Liver (tissue), 9 donors: ENCODE measurements around the gene FRMPD1. TPM values are rescaled to one million over a fixed set of nuclear protein-coding genes. Genes with fewer than 3 reads are reported as not detected.

Experiments
- DNase-seq: peaks from one replicate; pipeline ENCODE4 v3.0.0-alpha.2; 2017; ENCODE audit warnings: low spot score
- H3K27ac ChIP-seq, 2 donors: one replicate each; pipeline ENCODE4 v1.7.0; 2013; ENCODE audit warnings: inconsistent platforms in 2 of 2, low read length in 2 of 2, control low read depth in 1 of 2, low read depth in 1 of 2, mild to moderate bottlenecking in 1 of 2
- H3K27me3 ChIP-seq, 4 donors: one replicate each; pipeline versions ENCODE4 v1.6.1 to v1.7.0; 2013; ENCODE audit warnings: low read length in 3 of 4, inconsistent platforms in 1 of 4, mild to moderate bottlenecking in 1 of 4, moderate library complexity in 1 of 4; ENCODE audit not compliant: control insufficient read depth in 4 of 4, insufficient read depth in 4 of 4
- H3K36me3 ChIP-seq, 4 donors: one replicate each; pipeline versions ENCODE4 v1.6.1 to v1.7.0; 2013; ENCODE audit warnings: low read length in 3 of 4, mild to moderate bottlenecking in 3 of 4, low read depth in 1 of 4, moderate library complexity in 1 of 4; ENCODE audit not compliant: control insufficient read depth in 4 of 4, insufficient read depth in 3 of 4
- H3K4me1 ChIP-seq, 4 donors: one replicate each; pipeline versions ENCODE4 v1.6.1 to v1.7.0; 2013; ENCODE audit warnings: low read length in 3 of 4, mild to moderate bottlenecking in 3 of 4, moderate library complexity in 1 of 4; ENCODE audit not compliant: control insufficient read depth in 4 of 4, insufficient read depth in 4 of 4
- H3K4me3 ChIP-seq, 3 donors: one replicate each; pipeline versions ENCODE4 v1.6.1 to v1.7.0; 2013; ENCODE audit warnings: low read length in 3 of 3, control low read depth in 1 of 3, low read depth in 1 of 3, mild to moderate bottlenecking in 1 of 3
- H3K9ac ChIP-seq, 2 donors: one replicate each; pipeline ENCODE4 v1.7.0; 2013; ENCODE audit warnings: low read length in 2 of 2, mild to moderate bottlenecking in 2 of 2, moderate library complexity in 2 of 2, control low read depth in 1 of 2, low read depth in 1 of 2
- H3K9me3 ChIP-seq, 4 donors: one replicate each; pipeline versions ENCODE4 v1.6.1 to v1.7.0; 2013; ENCODE audit warnings: low read length in 3 of 4; ENCODE audit not compliant: control insufficient read depth in 4 of 4
- ATF3 ChIP-seq: IDR thresholded peaks from 2 replicates; pipeline ENCODE4 v1.6.1; 2016; ENCODE audit warnings: antibody characterized with exemption
- CTCF ChIP-seq: fragments of 150-350 bp; IDR thresholded peaks from 2 replicates; pipeline ENCODE4 v1.5.1; 2017; ENCODE audit warnings: improper control_type of control experiment, low read depth, low read length; ENCODE audit not compliant: missing input control
- FOXA1 ChIP-seq: IDR thresholded peaks from 2 replicates; pipeline ENCODE4 v1.6.1; 2016; ENCODE audit warnings: antibody characterized with exemption
- GABPA ChIP-seq, 2 donors: IDR thresholded peaks in 1 of 2; conservative IDR thresholded peaks in 1 of 2; 2 replicates each; pipeline ENCODE4 v1.6.1; 2016; ENCODE audit warnings: antibody characterized with exemption in 2 of 2, mild to moderate bottlenecking in 1 of 2, moderate library complexity in 1 of 2
- HNF4A ChIP-seq, 2 donors: conservative IDR thresholded peaks; 2 replicates each; pipeline ENCODE4 v1.6.1; 2016; ENCODE audit warnings: antibody characterized with exemption in 2 of 2, mild to moderate bottlenecking in 2 of 2
- HNF4G ChIP-seq: IDR thresholded peaks from 2 replicates; pipeline ENCODE4 v1.6.1; 2016; ENCODE audit warnings: antibody characterized with exemption
- JUND ChIP-seq, 2 donors: IDR thresholded peaks; 2 replicates each; pipeline ENCODE4 v1.6.1; 2016; ENCODE audit warnings: antibody characterized with exemption in 2 of 2
- MAX ChIP-seq: IDR thresholded peaks from 2 replicates; pipeline ENCODE4 v1.6.1; 2016; ENCODE audit warnings: antibody characterized with exemption
- NR2F2 ChIP-seq: IDR thresholded peaks from 2 replicates; pipeline ENCODE4 v1.6.1; 2016; ENCODE audit warnings: antibody characterized with exemption
- RAD21 ChIP-seq, 2 donors: IDR thresholded peaks; 2 replicates each; pipeline ENCODE4 v1.6.1; 2016; ENCODE audit warnings: antibody characterized with exemption in 2 of 2, mild to moderate bottlenecking in 2 of 2
- REST ChIP-seq: IDR thresholded peaks from 2 replicates; pipeline ENCODE4 v1.6.1; 2016; ENCODE audit warnings: antibody characterized with exemption, mild to moderate bottlenecking
- RXRA ChIP-seq, 2 donors: IDR thresholded peaks; 2 replicates each; pipeline ENCODE4 v1.6.1; 2017 to 2018; ENCODE audit warnings: antibody characterized with exemption in 2 of 2, mild to moderate bottlenecking in 1 of 2
- SP1 ChIP-seq: IDR thresholded peaks from 2 replicates; pipeline ENCODE4 v1.6.1; 2018; ENCODE audit warnings: antibody characterized with exemption, mild to moderate bottlenecking
- TAF1 ChIP-seq: conservative IDR thresholded peaks from 2 replicates; pipeline ENCODE4 v1.6.1; 2016; ENCODE audit warnings: antibody characterized with exemption, mild to moderate bottlenecking
- YY1 ChIP-seq: IDR thresholded peaks from 2 replicates; pipeline ENCODE4 v1.6.1; 2016; ENCODE audit warnings: antibody characterized with exemption, mild to moderate bottlenecking
- ZBTB33 ChIP-seq: IDR thresholded peaks from 2 replicates; pipeline ENCODE4 v1.6.1; 2016; ENCODE audit warnings: antibody characterized with exemption
- WGBS: extraction: QIAGEN DNeasy Blood & Tissue Kit; methylation state at CpG from one replicate; pipeline ENCODE4 v1.1.7; 2013; 5-methylcytosine and 5-hydroxymethylcytosine counted together
- polyA plus RNA-seq, 2 donors: library from polyadenylated mRNA; stranded (reverse) in 1 of 2; unstranded in 1 of 2; fragments of 200-250 nt in 1 of 2; fragments of >200 nt in 1 of 2; fragmentation: Nextera tagmentation in 1 of 2; extraction: Ambion mirVana in 1 of 2; gene quantifications; one replicate each; pipeline versions ENCODE4 v1.2.1 to v1.2.3, GENCODE V29; 2013 to 2015
- total RNA-seq, 2 donors: library from RNA; depleted of rRNA; stranded (reverse); fragments of >200 nt; gene quantifications; one replicate each; pipeline ENCODE4 v1.2.3, GENCODE V29; 2014
- donor health status: healthy.
- donor health status: healthy.
- donor health status: healthy.
- donor health status: healthy.
- donor health status: healthy.

The FRMPD1 gene
- total and polyA plus RNA-seq, 4 donors, result 0.06 to 1.8 (median 0.17) TPM

- no peaks in the 10 kb centered on the region for H3K36me3 ChIP-seq
- no peak for TF ChIP-seq RXRA (IDR thresholded peaks at IDR 0.05)
- H3K4me3 ChIP-seq, result no peak overlapping the region
- no peaks in the 10 kb centered on the region for H3K9me3 ChIP-seq
- no peak for DNase-seq
- H3K9ac ChIP-seq, result no peak overlapping the region
- no peaks in the 10 kb centered on the region for H3K27me3 ChIP-seq
- no peak overlapping the region for H3K27ac ChIP-seq
- no peaks in the 10 kb centered on the region for H3K4me1 ChIP-seq
These were observed 7.5 kb upstream of the FRMPD1 start for GRCh38 chr9:37643214-37643613.

- Histone ChIP-seq H3K27me3 (no peaks in the 10 kb centered on the region), H3K4me3 (no peak overlapping the region), H3K36me3 (no peaks in the 10 kb centered on the region), H3K4me1 (peaks cover 0 to 3% (median under 1%) of the 10 kb centered on the region in 4 donors), H3K9me3 (no peaks in the 10 kb centered on the region), H3K27ac (no peak overlapping the region), H3K9ac (no peak overlapping the region)
- DNase-seq, result no peak
- 63% methylated on average over 5 of the region's 5 CpGs for whole genome bisulfite sequencing
- TF ChIP-seq RXRA (IDR thresholded peaks at IDR 0.05), result no peak
- TF ChIP-seq NR2F2, result no peak
- no peak for TF ChIP-seq CTCF
- no peak for TF ChIP-seq SP1
- no peak for TF ChIP-seq FOXA1
- no peak for TF ChIP-seq YY1
- TF ChIP-seq HNF4G, result no peak
- no peak for TF ChIP-seq ZBTB33
- TF ChIP-seq RAD21 (IDR thresholded peaks at IDR 0.05), result no peak
- TF ChIP-seq MAX, result no peak
- no peak for TF ChIP-seq TAF1
- no peak for TF ChIP-seq JUND (IDR thresholded peaks at IDR 0.05)
- no peak for TF ChIP-seq HNF4A (conservative IDR thresholded peaks at IDR 0.05)
These were observed 4.7 kb upstream of the FRMPD1 start for GRCh38 chr9:37645903-37646506.

GRCh38 chr9:37650299-37650872 lies 368 bp upstream of the FRMPD1 start:
- Histone ChIP-seq H3K4me1 (peaks cover 2 to 9% (median 6%) of the 10 kb centered on the region in 4 donors), H3K36me3 (no peaks in the 10 kb centered on the region), H3K27me3 (peaks cover 0 to 7% (median 0%) of the 10 kb centered on the region in 4 donors), H3K27ac (no peak overlapping the region), H3K4me3 (peak overlapping the region in 1 of 3 donors; percentile 62), H3K9ac (no peak overlapping the region), H3K9me3 (no peaks in the 10 kb centered on the region)
- no peak for DNase-seq
- 24% methylated on average over 45 of the region's 45 CpGs for WGBS
- TF ChIP-seq MAX (no peak), SP1 (no peak), YY1 (no peak), ATF3 (no peak), HNF4A (conservative IDR thresholded peaks at IDR 0.05) (no peak), RAD21 (IDR thresholded peaks at IDR 0.05) (no peak), ZBTB33 (no peak), GABPA (IDR thresholded peaks at IDR 0.05 in 1 of 2, conservative IDR thresholded peaks at IDR 0.05 in 1 of 2) (no peak), REST (no peak)
